ENCODE data around the gene ACTR3C.
"Not testable (repeated sequence)": the region's sequence is repeated elsewhere in the genome, so short reads cannot be mapped to it uniquely, and the experiment has no call there.

DNA sequence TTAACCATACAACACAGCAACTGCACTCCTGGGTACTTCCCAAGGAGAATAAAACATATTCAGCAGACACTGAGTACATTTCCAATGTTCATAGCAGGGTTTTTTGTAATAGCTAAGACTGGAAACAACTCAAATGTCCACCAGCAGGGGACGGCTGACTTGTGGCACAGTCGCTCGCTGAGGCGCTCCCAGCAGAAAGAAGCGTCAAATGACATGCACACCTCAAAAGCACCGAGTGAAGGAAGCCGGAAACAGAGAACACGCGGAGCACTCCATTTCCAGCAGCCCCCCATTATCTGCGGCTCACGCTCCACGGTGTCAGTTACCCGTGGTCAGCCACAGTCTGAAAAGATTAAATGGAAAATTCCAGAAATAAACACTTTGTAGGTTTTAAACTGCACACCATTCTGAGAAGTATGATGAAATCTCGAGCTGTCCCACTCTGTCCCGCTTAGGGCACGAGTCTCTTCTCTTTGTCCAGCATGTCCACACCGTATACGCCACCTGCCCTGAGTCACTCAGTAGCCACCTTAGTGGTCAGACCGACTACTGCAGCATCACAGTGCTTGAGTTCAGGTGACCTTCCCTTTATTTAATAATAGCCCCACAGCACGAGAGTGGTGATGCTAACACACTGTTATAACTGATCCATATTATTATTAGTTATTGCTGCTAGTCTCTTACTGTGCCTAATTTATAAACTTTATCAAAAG, 56.2 kb downstream of the ACTR3C start:
- TF ChIP-seq, protein P1, sequence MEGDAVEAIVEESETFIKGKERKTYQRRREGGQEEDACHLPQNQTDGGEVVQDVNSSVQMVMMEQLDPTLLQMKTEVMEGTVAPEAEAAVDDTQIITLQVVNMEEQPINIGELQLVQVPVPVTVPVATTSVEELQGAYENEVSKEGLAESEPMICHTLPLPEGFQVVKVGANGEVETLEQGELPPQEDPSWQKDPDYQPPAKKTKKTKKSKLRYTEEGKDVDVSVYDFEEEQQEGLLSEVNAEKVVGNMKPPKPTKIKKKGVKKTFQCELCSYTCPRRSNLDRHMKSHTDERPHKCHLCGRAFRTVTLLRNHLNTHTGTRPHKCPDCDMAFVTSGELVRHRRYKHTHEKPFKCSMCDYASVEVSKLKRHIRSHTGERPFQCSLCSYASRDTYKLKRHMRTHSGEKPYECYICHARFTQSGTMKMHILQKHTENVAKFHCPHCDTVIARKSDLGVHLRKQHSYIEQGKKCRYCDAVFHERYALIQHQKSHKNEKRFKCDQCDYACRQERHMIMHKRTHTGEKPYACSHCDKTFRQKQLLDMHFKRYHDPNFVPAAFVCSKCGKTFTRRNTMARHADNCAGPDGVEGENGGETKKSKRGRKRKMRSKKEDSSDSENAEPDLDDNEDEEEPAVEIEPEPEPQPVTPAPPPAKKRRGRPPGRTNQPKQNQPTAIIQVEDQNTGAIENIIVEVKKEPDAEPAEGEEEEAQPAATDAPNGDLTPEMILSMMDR (IDR thresholded peaks at IDR 0.05): not testable (repeated sequence)
- not testable (repeated sequence) for TF ChIP-seq POLR2A (IDR thresholded peaks at IDR 0.05)
